Uterus (tissue), 2 donors: ENCODE measurements around the gene MYH16.

Source experiments
- CTCF ChIP-seq, 4 experiments: fragments of 200-600 bp in 2 of 4; fragments of 450-650 bp in 2 of 4; sonication (generic) in 2 of 4; IDR thresholded peaks; one replicate each; pipeline ENCODE4 v1.5.1; 2016 to 2019; ENCODE audit warnings: antibody characterized with exemption in 4 of 4, mild to moderate bottlenecking in 2 of 4, moderate library complexity in 1 of 4
- POLR2A ChIP-seq, 2 donors: fragments of 450-650 bp; IDR thresholded peaks; one replicate each; pipeline ENCODE4 v1.6.1; 2016; ENCODE audit warnings: antibody characterized with exemption in 2 of 2, mild to moderate bottlenecking in 1 of 2, moderate library complexity in 1 of 2

- TF ChIP-seq CTCF (IDR thresholded peaks at IDR 0.05) (no peak), POLR2A (IDR thresholded peaks at IDR 0.05) (no peak)
Measured at GRCh38 chr7:99325001-99325493, 52.4 kb downstream of the MYH16 start.
